NCI-H510A (cell line): ENCODE data around the gene SH3RF3.

ENCODE experiments used
- DNase-seq: peaks from one replicate; lab custom pipeline; 2025; lab: John Stamatoyannopoulos, UW

The SH3RF3 gene

DNA sequence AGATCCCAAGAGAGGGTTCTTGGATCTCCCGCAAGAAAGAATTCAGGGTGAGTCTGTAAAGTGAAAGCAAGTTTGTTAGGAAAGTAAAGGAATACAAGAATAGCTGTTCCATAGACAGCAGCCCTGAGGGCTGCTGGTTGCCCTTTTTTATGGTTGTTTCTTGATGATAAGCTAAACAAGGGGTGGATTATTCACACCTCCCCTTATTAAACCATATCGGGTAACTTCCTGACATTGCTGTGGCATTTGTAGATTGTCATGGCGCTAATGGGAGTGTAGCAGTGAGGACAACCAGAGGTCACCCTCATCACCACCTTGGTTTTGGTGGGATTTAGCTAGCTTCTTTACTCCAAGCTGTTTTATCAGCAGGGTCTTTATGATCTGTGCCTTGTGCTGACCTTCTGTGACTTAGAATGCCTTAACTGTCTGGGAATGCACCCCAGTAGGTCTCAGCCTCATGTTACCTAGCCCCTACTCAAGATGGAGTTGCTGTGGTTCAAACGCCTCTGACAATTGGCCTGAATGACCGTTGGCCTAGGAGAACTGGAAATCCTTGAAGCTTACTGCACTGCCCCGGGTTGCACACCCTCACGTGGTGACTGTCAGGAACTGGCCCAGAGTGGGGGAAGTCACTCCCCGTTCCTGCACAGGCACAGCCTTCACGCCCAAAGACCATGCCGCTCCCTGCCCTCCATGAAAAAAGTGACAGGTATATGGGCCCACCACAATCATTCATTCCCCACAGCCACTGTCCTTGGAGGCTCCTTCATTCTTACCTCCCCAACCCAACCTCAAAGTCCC is 347.8 kb downstream of the SH3RF3 start:
- no peak for DNase-seq

DNA sequence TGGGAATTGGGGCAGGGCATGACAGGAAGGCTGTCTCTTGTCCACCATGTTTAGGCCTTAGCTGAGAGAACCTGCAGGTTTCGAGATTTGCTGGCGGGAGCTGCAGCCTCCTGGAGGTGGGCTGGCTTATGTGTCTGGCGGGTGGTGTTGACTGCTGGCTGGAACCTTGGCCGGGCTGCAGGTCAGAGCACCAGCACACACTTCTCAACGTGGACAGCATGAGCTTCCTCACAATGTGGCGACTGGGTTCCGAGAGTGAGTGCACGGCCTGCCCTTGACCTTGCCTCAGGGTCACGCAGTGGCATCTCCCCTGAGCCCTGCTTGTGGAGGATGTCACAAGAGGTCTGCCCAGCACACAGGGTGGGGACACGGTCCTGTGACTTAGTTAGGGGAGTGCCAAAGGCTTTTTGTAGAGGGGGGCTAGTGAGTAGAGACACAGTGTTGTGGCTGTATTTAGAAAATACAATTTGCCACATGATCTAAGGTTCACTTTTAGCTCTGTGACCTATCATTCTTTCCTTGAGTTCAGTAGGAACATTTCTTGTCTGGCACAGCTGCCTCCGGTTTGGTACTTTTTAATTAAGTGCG is 350.0 kb downstream of the SH3RF3 start:
- no peak for DNase-seq

DNA sequence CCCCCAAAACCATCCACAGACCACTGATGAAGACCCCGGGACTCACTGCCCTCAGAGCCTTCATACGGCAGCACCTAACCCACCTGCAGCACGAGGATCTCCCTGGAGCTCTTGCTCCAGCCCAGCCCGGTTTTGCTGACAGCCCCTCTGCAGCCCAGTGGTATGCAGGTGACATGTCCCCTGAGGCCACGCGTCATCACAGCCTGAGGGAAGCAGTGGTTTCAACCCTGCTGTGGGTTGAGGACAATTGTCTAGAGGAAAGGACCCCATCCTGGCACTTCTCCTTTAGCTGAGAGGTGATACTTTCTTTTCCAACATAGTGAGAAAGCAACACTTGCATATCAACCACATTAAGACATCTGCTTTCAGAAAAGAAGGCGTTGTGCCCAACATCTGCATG is 350.8 kb downstream of the SH3RF3 start:
- no peak for DNase-seq

DNA sequence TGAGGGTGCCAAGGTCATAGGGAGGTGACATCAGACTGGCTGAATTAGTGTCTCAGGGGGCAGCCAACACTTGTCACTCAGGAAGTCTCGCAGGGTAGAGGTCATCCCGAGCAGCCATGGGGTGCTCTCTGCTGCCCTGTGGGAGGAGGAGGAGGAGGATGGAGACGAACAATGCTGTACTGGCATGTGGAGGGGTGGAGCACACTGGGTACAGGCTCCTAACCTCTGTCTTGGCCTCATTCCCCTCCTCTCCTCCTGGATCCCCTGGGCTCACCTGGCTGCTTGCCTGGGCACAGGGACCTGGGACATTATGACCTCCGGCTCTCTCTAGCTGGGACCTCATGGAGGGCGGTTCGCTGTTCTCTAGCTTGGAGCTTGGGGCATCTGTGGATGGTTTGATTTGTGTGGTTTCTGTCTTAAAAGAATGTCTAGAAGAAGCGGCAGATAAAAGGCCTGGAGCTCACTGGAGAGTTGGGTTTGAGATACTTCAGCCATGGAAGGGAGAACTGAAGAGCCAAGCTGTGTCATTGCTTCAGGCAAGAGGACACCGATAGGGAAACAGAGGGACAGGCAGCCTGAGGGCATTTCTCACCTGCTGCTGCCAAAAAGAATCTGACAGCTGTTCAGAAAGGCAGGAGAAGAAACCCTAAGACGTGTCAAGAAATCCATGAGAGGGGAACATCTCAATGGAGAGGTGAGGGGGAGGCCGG is 351.6 kb downstream of the SH3RF3 start:
- no peak for DNase-seq

DNA sequence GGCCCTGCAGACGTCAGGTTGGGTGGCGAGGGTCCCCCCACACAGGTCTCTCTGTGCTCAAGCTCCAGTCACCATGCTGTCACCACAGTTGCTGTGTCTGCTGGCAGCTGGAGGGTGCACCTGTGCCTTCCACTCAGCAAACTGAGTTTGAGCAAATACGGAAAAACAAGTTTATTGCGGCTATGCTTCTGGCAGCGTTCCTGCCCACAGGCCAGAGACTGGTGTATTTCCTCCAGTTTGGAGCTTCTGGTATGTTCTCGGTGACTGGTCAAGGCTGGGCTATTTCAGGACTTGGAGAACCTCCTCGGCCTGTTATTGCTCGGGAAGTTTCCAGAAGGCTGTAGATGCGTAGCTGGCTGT is 352.2 kb downstream of the SH3RF3 start:
- peak; percentile 18 for DNase-seq

DNA sequence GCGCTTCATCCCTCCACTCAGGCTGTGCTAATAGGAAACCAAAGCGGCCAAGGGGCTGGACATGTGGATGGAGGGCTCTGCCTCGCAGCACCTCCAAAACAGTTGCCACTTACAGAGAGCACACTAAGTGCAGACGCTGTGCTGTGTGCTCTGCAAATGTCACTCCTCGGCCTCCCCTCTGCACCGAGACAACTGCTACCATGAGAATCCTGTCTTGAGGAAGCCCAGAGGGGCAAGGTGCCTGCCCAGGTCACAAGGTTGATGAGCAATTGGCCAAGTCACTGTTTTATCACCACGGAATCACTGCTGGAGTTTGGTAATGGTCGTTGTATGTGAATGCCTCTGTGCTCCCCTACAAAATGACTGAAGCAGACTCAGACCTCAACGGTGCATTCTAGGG is 352.6 kb downstream of the SH3RF3 start:
- DNase-seq = no peak

DNA sequence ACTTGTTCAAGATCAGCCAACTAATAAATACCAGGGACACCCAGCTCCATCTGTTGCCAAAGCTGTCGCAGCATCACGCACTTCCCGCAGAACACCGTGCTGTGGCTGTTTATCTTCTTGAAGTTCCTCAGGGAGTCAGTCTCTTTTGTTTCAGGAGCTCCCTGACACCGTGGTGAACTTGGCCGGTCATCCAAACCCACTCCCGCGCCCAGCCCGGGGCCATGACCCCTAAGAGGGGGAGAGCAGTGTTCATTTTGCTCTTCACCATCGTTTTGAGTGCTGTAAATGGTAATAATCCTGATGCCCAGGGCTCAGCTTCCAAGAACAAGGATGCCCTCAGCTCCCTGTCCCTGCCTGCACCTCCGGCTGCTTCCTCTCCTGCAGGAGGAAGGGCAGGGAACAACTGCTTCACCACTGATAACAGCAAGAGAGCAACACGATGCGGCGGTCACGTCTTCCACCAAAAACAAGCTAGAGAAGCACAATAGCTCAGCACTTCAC is 353.4 kb downstream of the SH3RF3 start:
- DNase-seq = no peak

DNA sequence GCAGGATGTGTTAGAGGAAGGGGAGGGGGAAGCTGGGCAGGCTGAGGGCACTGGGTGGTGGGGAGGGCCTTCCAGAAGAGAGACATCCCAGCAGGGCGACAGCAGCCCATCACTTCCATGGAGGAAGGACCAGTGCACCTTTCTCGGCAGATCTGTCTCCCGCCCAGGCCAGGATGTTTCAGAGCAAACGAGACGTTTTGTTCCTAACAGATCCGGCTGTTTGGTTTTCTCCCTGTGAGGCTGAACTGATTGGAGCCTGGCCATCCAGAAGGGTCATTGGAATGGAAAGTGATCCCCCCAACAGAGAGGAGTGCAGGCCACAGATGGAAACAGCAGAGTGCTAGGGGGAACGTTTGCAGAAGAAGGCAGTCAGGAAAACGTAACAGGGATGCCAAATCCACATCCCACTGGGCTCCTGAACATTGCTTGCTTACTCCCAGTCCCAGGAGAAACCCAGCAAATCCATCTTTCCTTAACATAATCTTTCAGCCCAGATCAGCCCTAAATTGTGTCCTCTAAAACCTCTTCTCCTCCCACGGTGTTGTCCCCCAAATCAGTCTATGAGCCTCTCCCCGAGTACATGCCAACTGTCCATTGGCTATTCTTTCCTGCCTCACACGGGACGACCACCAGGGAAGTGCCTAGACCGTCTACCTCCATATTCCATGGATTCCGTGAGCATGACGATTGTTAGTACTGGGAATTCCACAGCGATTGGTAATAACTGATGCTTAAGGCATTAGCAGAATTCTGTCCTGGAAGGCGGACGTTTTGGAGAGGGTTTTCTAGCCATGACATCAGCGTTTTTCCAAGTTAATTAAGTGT is 357.9 kb downstream of the SH3RF3 start:
- DNase-seq = no peak

DNA sequence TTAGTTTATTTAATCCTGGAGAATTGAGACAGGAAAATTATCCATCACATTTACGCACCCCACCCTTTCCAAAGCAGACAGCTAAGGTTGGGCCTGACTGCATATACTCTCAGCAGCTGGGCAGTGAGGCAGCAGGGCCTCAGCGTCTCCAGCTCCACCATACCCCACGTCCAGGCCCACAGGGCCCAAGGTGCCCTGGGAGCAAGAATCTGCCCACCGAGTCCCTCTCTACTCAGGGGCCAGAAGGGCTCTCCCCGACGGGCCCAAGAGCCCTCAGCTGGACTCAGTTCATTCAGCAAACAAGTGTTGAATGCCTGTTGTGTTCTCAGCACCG is 358.5 kb downstream of the SH3RF3 start:
- no peak for DNase-seq

DNA sequence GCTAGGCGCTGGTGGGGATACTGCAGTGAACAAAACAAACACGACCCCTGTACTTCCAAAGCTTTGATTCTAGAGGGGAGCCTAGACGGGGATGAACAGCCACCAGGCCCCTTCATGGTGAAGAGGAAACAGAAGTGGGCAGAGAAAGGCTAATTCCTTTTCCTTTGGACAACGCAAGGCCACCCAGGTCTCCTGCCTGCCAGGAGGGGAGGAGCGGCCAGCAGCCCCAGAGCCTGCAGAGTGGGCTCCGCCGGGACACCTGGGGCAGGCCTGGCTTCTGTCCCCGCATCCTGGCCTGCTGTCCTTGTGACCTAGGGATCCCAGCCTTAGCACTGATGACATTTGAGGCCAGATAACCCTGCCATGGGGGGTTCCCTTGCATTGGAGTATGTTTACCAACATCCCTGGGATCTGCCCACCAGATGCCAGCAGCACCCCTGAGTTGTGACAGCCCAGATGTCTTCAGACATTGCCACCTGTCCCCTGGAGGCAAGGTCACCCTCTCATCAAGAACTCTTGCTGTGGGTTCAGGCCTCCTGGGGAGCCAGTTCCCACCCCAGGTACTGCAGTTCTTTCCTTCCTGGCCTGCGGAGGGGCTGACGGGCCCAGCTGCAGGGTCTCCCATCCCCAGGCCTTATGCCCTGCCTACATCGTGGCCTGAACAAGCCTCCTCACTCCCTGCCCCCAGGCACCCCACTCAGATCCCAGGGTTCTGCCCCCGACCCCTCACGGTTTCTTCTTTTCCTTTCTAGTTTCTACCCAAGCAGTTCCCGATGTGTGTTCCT is 359.1 kb downstream of the SH3RF3 start:
- DNase-seq = no peak

DNA sequence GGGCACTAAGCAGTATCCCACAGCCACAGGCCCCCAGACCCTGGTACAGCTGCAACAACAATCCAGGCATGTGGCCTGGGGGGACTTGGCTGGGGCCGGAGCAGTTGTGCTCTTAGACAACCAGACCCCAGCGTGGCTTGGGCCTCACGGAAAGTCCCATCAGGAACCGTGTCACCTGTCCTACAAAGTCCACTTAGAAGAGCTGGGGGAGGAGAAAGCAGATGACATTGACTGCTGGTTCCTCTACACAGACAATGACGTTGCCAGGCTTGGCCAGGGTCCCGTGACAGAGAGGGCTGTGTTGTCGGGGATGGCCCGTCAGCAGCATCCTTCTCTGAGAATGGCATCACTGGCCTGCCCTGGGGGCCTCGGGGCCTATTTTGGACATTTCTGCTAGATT is 360.3 kb downstream of the SH3RF3 start:
- no peak for DNase-seq

DNA sequence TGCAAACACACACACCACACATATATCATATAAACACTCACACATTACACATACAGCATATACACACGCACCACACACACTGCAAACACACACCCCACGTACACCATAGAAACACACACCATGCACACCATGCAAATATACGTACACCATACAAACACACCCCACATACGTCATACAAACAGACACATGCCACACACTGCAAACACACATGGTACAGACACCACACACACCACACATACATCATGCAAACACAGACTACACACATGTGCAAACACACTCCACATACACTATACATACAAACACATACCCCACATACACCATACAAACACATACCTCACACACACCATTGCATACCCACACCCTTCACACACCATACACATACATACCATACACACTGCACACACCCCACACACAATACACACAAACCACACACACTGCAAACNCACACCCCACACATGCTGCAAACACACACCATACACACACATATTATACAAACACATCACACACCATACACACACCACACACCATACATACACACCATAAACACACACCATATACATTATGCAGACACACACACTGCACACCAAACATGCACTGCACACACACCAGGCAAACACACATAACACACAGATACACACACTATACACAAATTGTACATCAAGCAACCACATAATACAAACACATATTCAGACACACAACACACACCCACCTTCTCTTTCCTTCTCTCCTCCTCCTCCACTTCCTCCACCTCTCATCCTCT is 364.4 kb downstream of the SH3RF3 start:
- DNase-seq = no peak

DNA sequence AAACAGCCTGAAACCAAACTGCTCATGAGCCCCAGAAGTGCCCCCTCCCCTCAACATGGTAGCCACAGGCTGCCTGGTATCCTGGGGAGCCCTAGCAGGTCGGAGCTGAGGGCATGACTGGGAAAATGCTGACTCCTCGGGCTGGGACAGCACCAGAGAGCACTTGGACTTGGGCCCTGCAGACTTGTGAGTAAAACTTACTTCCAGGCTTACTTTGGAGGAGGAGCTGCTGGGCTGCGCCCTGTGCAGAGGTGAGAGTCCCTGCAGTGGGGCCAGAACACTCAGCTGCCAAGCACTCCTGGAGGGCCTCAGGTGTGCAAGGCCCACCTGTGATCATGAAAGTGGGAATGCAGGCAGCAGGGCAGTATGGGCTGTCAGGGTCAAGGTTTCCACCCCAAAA is 365.3 kb downstream of the SH3RF3 start:
- DNase-seq = no peak

DNA sequence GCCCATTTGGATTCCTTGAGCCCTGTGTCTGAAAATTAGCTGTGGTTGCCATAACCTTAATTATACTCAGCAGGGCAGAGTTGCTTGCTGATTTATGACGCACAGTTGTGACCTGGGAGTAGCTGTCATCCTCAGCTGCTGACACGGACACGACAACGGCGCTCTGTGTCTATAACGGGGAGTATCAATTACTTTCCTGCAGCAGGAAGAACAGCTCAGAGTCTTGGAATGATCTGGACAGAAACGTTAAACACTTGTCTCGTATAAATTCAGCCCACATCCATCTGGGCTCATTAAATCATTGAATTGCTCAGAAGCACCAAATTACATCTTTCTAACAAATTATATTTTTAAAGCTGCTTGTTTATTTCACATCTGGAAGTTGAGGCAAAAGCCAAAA is 368.5 kb downstream of the SH3RF3 start:
- DNase-seq = peak; percentile 11

DNA sequence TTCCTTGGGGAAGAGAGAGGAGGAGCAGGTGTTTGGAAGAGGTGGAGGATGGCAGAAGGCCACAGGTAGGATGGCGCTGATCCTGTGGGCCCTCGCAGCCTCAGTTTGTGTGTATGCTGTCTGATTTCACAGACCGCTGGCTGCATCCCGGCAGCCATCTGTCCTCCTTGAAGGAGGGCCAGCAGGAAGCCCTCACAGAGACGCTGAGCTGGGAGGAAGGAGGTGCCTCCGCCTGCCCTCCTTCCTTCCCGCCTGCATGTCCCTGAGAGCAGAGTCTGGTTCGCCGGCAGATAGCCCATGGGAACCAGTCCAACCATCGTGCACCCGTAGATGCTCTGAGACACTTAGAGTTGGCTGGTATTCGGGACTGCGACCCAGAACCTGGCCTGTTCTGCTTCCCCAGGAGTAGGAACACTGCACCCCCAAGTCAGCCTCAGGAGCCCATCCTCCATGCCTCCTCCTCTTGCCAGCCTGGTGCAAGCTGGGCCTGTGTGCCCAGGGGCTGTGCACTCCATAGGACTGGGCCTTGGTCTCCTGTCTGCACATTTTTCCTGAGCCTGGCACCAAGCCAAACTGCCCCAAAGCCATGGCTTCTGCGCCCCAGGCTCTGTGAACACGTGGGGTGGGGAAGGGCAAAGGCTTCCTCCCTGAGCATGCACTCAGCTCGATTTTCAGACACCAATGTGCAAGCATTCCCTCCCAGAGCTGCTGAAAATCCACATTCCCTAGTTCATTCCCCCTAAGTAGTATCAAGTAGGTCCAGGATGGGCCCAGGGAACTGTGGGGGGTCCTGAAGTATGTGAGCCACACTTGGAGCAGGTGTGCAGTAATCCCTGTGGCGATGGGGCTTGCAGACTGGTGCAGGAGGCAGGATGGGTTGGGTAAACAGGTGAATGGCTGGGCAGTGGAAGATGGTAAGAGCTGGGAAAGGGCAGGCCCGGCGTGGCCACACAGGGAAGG is 369.2 kb downstream of the SH3RF3 start:
- DNase-seq = peak; percentile 12

DNA sequence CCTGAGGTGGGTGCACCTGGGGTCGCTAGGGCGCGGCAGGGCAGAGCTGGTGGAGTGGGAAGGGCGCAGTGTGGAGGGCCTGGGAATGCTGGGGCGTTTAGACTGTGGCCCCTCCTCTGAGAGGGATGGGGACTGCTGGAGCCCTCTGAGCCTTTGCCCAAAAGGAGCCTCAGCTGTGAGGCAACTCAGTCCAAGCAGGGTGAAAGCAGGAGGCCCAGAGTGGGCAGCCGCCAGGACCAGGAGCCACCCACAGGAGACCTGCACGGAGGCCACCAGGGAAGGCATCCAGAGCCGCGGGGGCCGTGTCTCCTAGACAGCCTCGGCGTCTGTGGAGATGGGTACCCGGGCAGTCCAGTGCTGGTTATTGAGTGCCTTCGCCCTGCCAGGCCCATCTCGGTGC is 369.9 kb downstream of the SH3RF3 start:
- DNase-seq = no peak

DNA sequence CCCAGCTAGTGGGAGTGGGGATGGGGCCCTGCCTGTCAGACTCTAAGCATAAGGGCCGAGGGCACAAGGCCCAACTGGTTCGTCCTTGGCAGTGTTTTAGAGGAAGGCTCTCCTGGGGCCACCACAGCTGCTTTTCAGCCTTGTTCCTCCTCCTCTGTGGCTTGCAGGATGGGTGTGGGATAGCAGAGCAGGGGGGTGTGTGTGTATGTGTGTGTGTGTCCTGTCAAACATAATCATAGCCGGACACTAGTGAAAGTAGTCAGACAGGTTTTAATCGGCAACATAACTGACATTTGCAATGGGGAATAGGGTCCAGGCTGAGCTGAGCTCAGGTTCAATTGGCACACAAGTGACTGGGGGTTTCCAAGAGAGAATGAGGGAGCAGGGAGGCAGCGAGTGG is 370.6 kb downstream of the SH3RF3 start:
- DNase-seq = peak; percentile 38

DNA sequence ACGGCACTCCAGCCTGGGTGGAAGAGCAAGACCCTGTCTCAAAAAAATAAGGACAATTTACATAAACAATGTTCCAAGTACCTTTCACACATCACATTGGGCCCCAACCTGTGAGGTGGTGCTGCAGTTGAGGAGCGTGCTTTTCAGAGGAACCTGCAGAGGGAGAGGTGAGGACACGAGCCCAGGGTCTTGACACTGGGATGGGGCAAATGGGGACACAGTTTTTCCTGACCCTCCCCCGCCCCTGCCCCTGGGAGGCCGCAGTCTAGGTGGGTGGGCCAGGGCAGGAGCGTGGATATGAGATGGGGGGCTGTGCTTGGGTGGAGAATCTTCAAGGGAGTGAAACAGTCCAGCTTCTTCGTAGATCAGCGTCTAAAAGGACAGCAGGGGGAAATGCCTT is 371.9 kb downstream of the SH3RF3 start:
- DNase-seq = no peak

DNA sequence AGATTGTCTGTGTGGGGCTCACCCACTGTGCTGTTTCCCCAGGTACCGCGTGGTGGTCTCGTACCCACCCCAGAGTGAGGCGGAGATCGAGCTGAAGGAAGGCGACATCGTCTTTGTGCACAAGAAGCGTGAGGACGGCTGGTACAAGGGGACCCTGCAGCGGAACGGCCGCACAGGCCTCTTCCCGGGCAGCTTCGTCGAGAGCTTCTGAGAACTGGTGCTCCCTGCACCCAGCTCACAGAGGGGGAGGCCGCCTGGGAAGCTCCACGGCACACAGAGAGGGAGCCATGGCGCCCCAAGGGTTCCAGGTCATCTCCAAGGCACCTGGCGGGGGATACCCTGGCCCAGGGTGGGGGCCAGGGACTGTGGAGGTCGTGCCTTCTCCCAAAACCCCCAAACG is 372.5 kb downstream of the SH3RF3 start:
- no peak for DNase-seq

DNA sequence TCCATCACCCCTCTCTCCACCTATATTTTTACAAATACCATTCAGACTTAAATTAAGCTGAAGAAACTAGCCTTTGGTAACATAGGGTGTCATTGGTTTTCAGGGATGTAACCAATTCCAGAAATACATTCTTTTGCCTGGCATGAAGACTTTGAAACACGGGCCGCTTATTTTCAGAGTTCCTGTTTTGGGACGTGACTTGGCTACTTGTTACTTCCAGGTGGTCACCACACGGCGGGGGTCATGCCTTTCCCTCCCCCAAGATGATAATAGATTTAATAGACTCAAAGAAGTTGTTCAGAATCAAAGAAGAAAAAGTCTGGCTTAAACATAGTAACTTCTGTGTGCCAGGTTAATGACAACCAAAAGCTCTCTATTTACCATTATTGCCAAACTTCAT is 374.2 kb downstream of the SH3RF3 start:
- no peak for DNase-seq
